Tibial nerve (tissue), 4 donors: ENCODE data around the gene OR10R2. TPM values are rescaled to one million over a fixed set of nuclear protein-coding genes. Genes with fewer than 3 reads are reported as not detected.

Source experiments
- DNase-seq, 2 donors: peaks; one replicate each; pipeline ENCODE4 v3.0.0-alpha.2; 2019; ENCODE audit warnings: low spot score in 2 of 2
- H3K27ac ChIP-seq, 4 donors: fragments of 200-600 bp; sonication (generic) in 3 of 4; one replicate each; pipeline ENCODE4 v1.5.1; 2017 to 2019; ENCODE audit warnings: mild to moderate bottlenecking in 1 of 4
- H3K27me3 ChIP-seq, 2 donors: fragments of 200-600 bp; sonication (generic) in 1 of 2; one replicate each; pipeline versions ENCODE4 v1.5.1 to v1.6.0; 2017 to 2019
- H3K36me3 ChIP-seq, 3 donors: fragments of 200-600 bp; sonication (generic); one replicate each; pipeline ENCODE4 v1.5.1; 2018 to 2019
- H3K4me1 ChIP-seq, 4 donors: fragments of 200-600 bp; sonication (generic) in 3 of 4; one replicate each; pipeline ENCODE4 v1.5.1; 2017 to 2019
- H3K4me3 ChIP-seq, 4 donors: fragments of 200-600 bp; sonication (generic) in 3 of 4; one replicate each; pipeline ENCODE4 v1.5.1; 2017 to 2019; ENCODE audit warnings: mild to moderate bottlenecking in 1 of 4, moderate library complexity in 1 of 4
- H3K9me3 ChIP-seq, 4 donors: fragments of 200-600 bp; sonication (generic) in 3 of 4; one replicate each; pipeline ENCODE4 v1.5.1; 2017 to 2019
- CTCF ChIP-seq, 5 experiments: fragments of 200-600 bp in 3 of 5; fragments of 450-650 bp in 2 of 5; sonication (generic) in 3 of 5; IDR thresholded peaks; one replicate each; pipeline ENCODE4 v1.5.1; 2016 to 2019; ENCODE audit warnings: antibody characterized with exemption in 5 of 5, mild to moderate bottlenecking in 3 of 5, moderate library complexity in 2 of 5
- EP300 ChIP-seq, 2 donors: sonication (generic); formaldehyde crosslinking; IDR thresholded peaks; one replicate each; pipeline ENCODE4 v1.6.1; 2017; ENCODE audit warnings: antibody characterized with exemption in 2 of 2, mild to moderate bottlenecking in 1 of 2
- POLR2A ChIP-seq, 2 donors: fragments of 450-650 bp; IDR thresholded peaks; one replicate each; pipeline ENCODE4 v1.6.1; 2017; ENCODE audit warnings: antibody characterized with exemption in 2 of 2, mild to moderate bottlenecking in 2 of 2, moderate library complexity in 2 of 2
- WGBS, 2 donors: methylation state at CpG; one replicate each; pipeline ENCODE4 v1.1.5; 2018; 5-methylcytosine and 5-hydroxymethylcytosine counted together
- total RNA-seq, 4 donors: library from RNA; depleted of rRNA; stranded (reverse); fragments of >200 nt; gene quantifications; one replicate each; pipeline ENCODE4 v1.1.0, GENCODE V29; 2016

The OR10R2 gene
- total RNA-seq, 4 donors from 2014 or later: not detected

- no peaks in the 10 kb centered on the region for H3K36me3 ChIP-seq
- no peak for DNase-seq
- no peaks in the 10 kb centered on the region for H3K27me3 ChIP-seq
- H3K27ac ChIP-seq: no peak overlapping the region
- H3K9me3 ChIP-seq: no peaks in the 10 kb centered on the region
- TF ChIP-seq EP300 (IDR thresholded peaks at IDR 0.05): no peak
- TF ChIP-seq POLR2A (IDR thresholded peaks at IDR 0.05): no peak
- TF ChIP-seq CTCF (IDR thresholded peaks at IDR 0.05): no peak
- 84 to 89% methylated on average over 3 of the region's 3 CpGs for WGBS, 2 donors
- no peak overlapping the region for H3K4me3 ChIP-seq
- H3K4me1 ChIP-seq: no peaks in the 10 kb centered on the region
These were observed 19.3 kb downstream of the OR10R2 start for GRCh38 chr1:158491316-158491715.

GRCh38 chr1:158493054-158493453, 21.0 kb downstream of the OR10R2 start:
- Histone ChIP-seq H3K4me1 (no peaks in the 10 kb centered on the region), H3K27me3 (no peaks in the 10 kb centered on the region), H3K4me3 (no peak overlapping the region), H3K36me3 (no peaks in the 10 kb centered on the region), H3K27ac (no peak overlapping the region), H3K9me3 (no peaks in the 10 kb centered on the region)
- TF ChIP-seq EP300 (IDR thresholded peaks at IDR 0.05): no peak
- no peak for TF ChIP-seq POLR2A (IDR thresholded peaks at IDR 0.05)
- TF ChIP-seq CTCF (IDR thresholded peaks at IDR 0.05): no peak
- WGBS, 2 donors: 72 to 77% methylated on average over 3 of the region's 3 CpGs
- DNase-seq: no peak

- WGBS, 2 donors: 56 to 57% methylated on average over 2 of the region's 2 CpGs
- no peaks in the 10 kb centered on the region for H3K27me3 ChIP-seq
These were observed 22.8 kb downstream of the OR10R2 start for GRCh38 chr1:158494796-158495195.

GRCh38 chr1:158496374-158496773, 24.4 kb downstream of the OR10R2 start:
- TF ChIP-seq CTCF (IDR thresholded peaks at IDR 0.05): peak in 3 of 5 experiments; percentile 16 to 41 (median 39)
- no peak for TF ChIP-seq POLR2A (IDR thresholded peaks at IDR 0.05)
- no peak overlapping the region for H3K4me3 ChIP-seq
- H3K27me3 ChIP-seq: no peaks in the 10 kb centered on the region
- DNase-seq: no peak
- H3K4me1 ChIP-seq: no peaks in the 10 kb centered on the region
- H3K27ac ChIP-seq: no peak overlapping the region
- no peaks in the 10 kb centered on the region for H3K36me3 ChIP-seq
- no peaks in the 10 kb centered on the region for H3K9me3 ChIP-seq
- WGBS, 2 donors: 43 to 48% methylated on average over 2 of the region's 2 CpGs

More at GRCh38 chr1:158494796-158495195, 22.8 kb downstream of the OR10R2 start:
- no peak for DNase-seq
- Histone ChIP-seq H3K36me3 (no peaks in the 10 kb centered on the region), H3K4me3 (no peak overlapping the region), H3K4me1 (no peaks in the 10 kb centered on the region), H3K27ac (no peak overlapping the region), H3K9me3 (no peaks in the 10 kb centered on the region)
- TF ChIP-seq CTCF (IDR thresholded peaks at IDR 0.05): no peak
- no peak for TF ChIP-seq POLR2A (IDR thresholded peaks at IDR 0.05)
- TF ChIP-seq EP300 (IDR thresholded peaks at IDR 0.05): no peak

GRCh38 chr1:158506369-158506987, 34.5 kb downstream of the OR10R2 start:
- Histone ChIP-seq H3K36me3 (no peaks in the 10 kb centered on the region), H3K4me1 (peaks cover 0 to 7% (median 0%) of the 10 kb centered on the region in 4 donors), H3K4me3 (no peak overlapping the region), H3K9me3 (no peaks in the 10 kb centered on the region), H3K27ac (no peak overlapping the region), H3K27me3 (no peaks in the 10 kb centered on the region)
- TF ChIP-seq EP300 (IDR thresholded peaks at IDR 0.05): no peak
- TF ChIP-seq CTCF (IDR thresholded peaks at IDR 0.05): no peak
- TF ChIP-seq POLR2A (IDR thresholded peaks at IDR 0.05): no peak
- 45 to 50% methylated on average over 1 of the region's 1 CpG for WGBS, 2 donors
- peak in 1 of 2 donors; percentile 33 for DNase-seq
